ENCODE data around the gene STAT6.
"Not testable (repeated sequence)": the region's sequence is repeated elsewhere in the genome, so short reads cannot be mapped to it uniquely, and the experiment has no call there.

STAT6 gene

DNA sequence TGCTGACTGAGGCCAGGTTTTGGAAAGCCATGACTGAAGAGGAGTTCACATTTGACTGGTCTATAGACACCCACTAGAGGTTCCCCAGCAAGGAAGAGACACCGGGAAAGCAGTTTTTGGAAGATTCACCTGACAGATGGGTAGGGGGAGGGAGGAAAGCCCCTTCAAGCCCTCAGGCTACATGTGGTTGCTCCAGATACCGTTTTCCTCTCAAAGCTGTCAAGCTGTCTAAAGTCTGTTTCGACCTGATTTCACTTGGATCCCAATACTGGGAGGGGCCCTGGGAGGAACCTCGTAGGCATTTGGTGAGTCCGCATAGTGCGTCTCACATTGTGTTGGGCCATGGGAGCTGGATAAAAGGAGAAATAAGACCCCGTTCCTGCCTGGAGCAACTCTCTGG is 15.4 kb upstream of the STAT6 start:
- no peak for DNase-seq (ENCODE audit: low spot score)

DNA sequence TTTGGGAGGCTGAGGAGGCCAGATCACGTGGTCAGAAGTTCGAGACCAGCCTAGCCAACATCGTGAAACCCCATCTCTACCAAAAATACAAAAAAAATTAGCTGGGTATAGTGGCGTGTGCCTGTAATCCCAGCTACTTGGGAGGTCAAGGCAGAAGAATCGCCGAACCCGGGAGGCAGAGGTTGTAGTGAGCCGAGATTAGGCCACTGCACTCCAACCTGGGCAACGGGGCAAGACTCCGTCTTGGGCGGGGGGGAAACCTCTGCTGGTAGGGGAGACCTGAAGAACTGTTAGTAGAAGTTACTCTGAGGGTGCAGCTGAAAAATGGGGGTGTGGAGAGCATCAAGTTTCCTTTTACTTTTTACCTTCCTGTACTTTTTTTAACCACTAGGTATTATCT is 14.9 kb upstream of the STAT6 start:
- no peak for DNase-seq (ENCODE audit: low spot score)

GRCh38 chr12:57124261-57124877 is 13.2 kb upstream of the STAT6 start:
- peak; percentile 64 for DNase-seq (ENCODE audit: low spot score)

DNA sequence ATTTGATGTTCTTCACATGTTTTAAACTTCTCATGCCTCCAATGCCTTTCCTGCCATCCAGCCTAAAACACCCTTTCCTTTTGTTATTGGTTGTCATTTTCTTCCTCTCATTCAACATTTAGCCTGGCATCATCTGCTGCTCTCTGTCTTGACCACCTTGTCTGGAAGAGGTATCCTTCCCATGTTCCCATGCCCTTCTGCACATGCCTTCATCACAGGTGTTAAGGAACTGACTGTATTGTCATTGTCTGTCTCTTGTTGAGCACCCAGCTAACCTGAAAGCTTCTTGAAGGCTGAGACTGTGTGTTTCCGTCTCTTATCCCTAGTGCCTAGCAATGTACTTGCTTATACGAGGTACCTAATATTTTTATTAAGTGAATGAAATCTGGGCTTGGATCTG is 12.7 kb upstream of the STAT6 start:
- no peak for DNase-seq (ENCODE audit: low spot score)

- DNase-seq (ENCODE audit: low spot score) = not testable (repeated sequence)
Observed at GRCh38 chr12:57120718-57121117, 9.6 kb upstream of the STAT6 start.

DNA sequence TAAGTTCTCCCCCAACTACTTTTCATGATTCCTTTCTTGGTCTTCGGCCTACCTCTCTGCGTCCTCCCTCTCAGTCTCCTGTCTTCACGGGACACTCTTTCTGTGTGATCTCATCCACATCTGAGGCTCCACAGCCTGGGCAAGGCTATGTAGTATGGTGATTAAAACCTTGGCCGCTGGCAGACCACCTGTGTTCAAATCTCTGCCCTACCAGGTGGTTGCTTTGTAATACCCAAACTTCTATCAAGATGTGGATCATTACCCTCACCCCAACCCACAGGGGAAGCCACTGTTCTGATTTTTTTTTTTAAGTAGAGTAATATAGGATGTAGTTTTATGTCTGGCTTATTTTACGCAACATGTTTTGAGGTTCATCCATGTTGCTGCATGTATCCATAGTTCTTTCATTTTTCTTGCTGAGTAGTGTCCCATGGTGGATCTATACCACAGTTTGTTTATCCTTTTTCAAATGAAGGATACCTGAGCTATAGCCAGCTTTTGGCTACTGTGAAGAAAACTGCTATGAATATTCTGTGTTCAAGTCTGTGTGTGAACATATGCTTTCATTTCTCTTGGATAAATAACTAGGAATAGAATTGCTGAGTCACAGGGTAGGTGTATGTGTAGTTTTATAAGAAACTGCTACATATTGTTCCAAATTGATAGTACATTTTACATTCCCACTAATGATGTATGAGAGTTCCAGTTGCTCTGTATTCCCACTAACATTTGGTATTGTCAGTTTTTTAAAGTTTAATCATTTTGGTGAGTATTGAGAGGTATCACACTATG is 8.3 kb upstream of the STAT6 start:
- no peak for DNase-seq (ENCODE audit: low spot score)

DNA sequence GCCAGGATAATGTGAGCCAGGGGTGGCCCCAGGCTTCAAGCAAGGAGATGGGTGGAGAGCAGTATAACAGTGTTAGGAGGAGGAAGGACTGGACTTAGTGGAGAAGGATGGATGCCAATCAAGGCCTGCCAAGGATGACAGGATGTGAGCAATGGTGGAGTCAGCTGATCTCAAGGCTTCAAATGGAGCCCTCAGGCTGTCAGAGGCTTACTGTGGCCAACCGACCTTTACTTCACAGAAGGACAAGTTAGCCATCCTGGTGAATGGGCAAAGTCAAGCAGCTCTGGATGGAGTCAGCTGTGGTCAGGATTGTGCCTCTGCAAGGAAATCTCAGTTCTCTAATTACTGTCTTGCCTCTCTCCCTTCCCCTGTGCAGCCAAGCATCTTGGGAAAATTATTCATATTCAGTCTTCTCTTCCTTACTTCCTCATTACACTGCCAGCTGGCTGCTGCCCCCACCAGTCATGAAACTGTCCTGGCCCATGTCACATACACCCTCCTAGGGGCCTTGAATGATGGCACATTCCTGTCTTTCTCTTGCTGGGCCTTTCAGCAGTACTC is 7.6 kb upstream of the STAT6 start:
- DNase-seq (ENCODE audit: low spot score) = no peak

GRCh38 chr12:57116580-57117281 is 5.6 kb upstream of the STAT6 start:
- no peak for DNase-seq (ENCODE audit: low spot score)

GRCh38 chr12:57112492-57113294 is 1.5 kb upstream of the STAT6 start:
- no peak for DNase-seq (ENCODE audit: low spot score)

GRCh38 chr12:57110104-57111030 is 795 bp downstream of the STAT6 start:
- no peak for DNase-seq (ENCODE audit: low spot score)

GRCh38 chr12:57109207-57110103 is 1.7 kb downstream of the STAT6 start:
- no peak for DNase-seq (ENCODE audit: low spot score)

GRCh38 chr12:57107456-57108155 is 3.6 kb downstream of the STAT6 start:
- DNase-seq (ENCODE audit: low spot score) = no peak

DNA sequence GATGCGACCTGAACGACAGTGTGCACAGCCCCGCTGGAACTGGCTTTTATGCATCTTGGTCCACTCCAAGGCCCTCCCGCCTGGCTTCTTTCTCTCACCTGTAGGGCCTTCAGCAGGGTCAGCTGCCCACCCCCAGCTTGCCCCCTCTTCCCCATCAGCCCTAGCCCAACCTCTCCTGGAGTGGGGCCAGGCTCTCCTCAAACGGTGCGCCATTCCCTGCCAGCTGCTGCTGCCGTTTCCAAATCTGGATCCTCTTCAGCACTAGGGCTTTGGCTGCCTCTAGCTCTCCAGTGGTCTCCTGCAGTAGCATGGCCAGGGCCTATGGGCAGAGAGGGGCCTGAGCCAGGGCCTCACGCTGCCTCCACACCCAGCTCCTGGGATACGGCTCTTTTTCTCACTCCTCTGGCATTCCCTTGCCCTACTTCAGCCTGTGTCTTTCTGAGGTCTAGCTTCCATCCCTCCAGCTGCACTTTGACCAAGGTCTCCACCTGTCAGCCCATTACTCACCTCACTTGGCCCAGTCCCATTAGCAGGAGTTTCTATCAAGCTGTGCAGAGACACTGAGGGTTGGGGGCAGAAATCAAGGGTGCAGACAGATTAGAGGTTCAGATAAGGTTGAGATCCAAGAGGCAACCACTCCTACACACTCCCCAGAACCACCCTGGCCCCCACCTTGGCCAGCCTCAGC is 5.0 kb downstream of the STAT6 start:
- DNase-seq (ENCODE audit: low spot score) = no peak

- DNase-seq (ENCODE audit: low spot score) = no peak
Observed at GRCh38 chr12:57105011-57105753, 6.0 kb downstream of the STAT6 start.

GRCh38 chr12:57104292-57104910 is 6.8 kb downstream of the STAT6 start:
- DNase-seq (ENCODE audit: low spot score) = no peak

GRCh38 chr12:57103856-57104255 is 7.3 kb downstream of the STAT6 start:
- no peak for DNase-seq (ENCODE audit: low spot score)
